HG02884 (cell line): ENCODE results near the gene TRPC1.

Experiments used
- ATAC-seq: cut with Tn5 transposase; IDR thresholded peaks from one replicate; pipeline ENCODE4 v1.9.1; 2021; ENCODE audit warnings: mild to moderate bottlenecking, moderate library complexity; ENCODE audit not compliant: unreplicated experiment

The TRPC1 gene

GRCh38 chr3:142828703-142829305, 105.0 kb downstream of the TRPC1 start:
- ATAC-seq = peak; percentile 97

GRCh38 chr3:142837526-142837925, 113.7 kb downstream of the TRPC1 start:
- ATAC-seq = no peak

- no peak for ATAC-seq
These were observed 116.0 kb downstream of the TRPC1 start for GRCh38 chr3:142839831-142840230.

GRCh38 chr3:142844339-142844977, 120.6 kb downstream of the TRPC1 start:
- ATAC-seq = no peak

GRCh38 chr3:142846779-142847577, 123.1 kb downstream of the TRPC1 start:
- no peak for ATAC-seq

- ATAC-seq = no peak
These were observed 125.3 kb downstream of the TRPC1 start for GRCh38 chr3:142849148-142849547.

GRCh38 chr3:142850395-142851023, 126.7 kb downstream of the TRPC1 start:
- ATAC-seq = peak; percentile 83

- ATAC-seq = no peak
These were observed 128.2 kb downstream of the TRPC1 start for GRCh38 chr3:142852009-142852408.

GRCh38 chr3:142853270-142854168, 129.7 kb downstream of the TRPC1 start:
- ATAC-seq = no peak

- ATAC-seq = no peak
These were observed 133.2 kb downstream of the TRPC1 start for GRCh38 chr3:142857056-142857455.
